GM19468 (cell line): ENCODE measurements around the gene CACNA1C.

ENCODE experiments used
- ATAC-seq: cut with Tn5 transposase; IDR thresholded peaks from one replicate; pipeline ENCODE4 v1.9.1; 2021; ENCODE audit warnings: mild to moderate bottlenecking, moderate library complexity, moderate number of reproducible peaks; ENCODE audit not compliant: unreplicated experiment; ENCODE audit errors: extremely low read depth

Gene CACNA1C

GRCh38 chr12:2300886-2301285, 248.1 kb downstream of the CACNA1C start:
- ATAC-seq, result no peak

- ATAC-seq, result no peak
These were observed 249.0 kb downstream of the CACNA1C start for GRCh38 chr12:2301531-2302461.

GRCh38 chr12:2302711-2303580, 250.2 kb downstream of the CACNA1C start:
- no peak for ATAC-seq

- ATAC-seq, result no peak
These were observed 251.4 kb downstream of the CACNA1C start for GRCh38 chr12:2304223-2304622.

- peak; percentile 36 for ATAC-seq
These were observed 253.2 kb downstream of the CACNA1C start for GRCh38 chr12:2306012-2306411.

- no peak for ATAC-seq
These were observed 253.9 kb downstream of the CACNA1C start for GRCh38 chr12:2306735-2307134.

- no peak for ATAC-seq
These were observed 254.8 kb downstream of the CACNA1C start for GRCh38 chr12:2307550-2307949.

GRCh38 chr12:2309647-2310046, 256.9 kb downstream of the CACNA1C start:
- ATAC-seq, result no peak

GRCh38 chr12:2311020-2311778, 258.4 kb downstream of the CACNA1C start:
- ATAC-seq, result no peak

- ATAC-seq, result no peak
These were observed 259.4 kb downstream of the CACNA1C start for GRCh38 chr12:2312175-2312574.

GRCh38 chr12:2312770-2313169, 260.0 kb downstream of the CACNA1C start:
- ATAC-seq, result no peak

- no peak for ATAC-seq
These were observed 261.7 kb downstream of the CACNA1C start for GRCh38 chr12:2314492-2314891.

GRCh38 chr12:2317772-2318171, 265.0 kb downstream of the CACNA1C start:
- ATAC-seq, result no peak

- ATAC-seq, result no peak
These were observed 265.5 kb downstream of the CACNA1C start for GRCh38 chr12:2318286-2318685.

- no peak for ATAC-seq
These were observed 266.3 kb downstream of the CACNA1C start for GRCh38 chr12:2319136-2319535.

GRCh38 chr12:2319737-2320506, 267.1 kb downstream of the CACNA1C start:
- no peak for ATAC-seq

GRCh38 chr12:2320841-2321240, 268.1 kb downstream of the CACNA1C start:
- no peak for ATAC-seq

GRCh38 chr12:2322554-2323120, 269.9 kb downstream of the CACNA1C start:
- ATAC-seq, result no peak

- ATAC-seq, result no peak
These were observed 270.9 kb downstream of the CACNA1C start for GRCh38 chr12:2323532-2324255.
